Activated CD8-positive, alpha-beta T cell treated with anti-CD3 and anti-CD28 coated beads, Interleukin-2, amount 10 ng/mL, durations not matched to agents 7 days and 5 days (primary cell): ENCODE measurements around the gene SIAH1. TPM values are rescaled to one million over a fixed set of nuclear protein-coding genes. Genes with fewer than 3 reads are reported as not detected.
A peak's percentile ranks its signal among the peaks of the same experiment; 100 is the strongest.

Experiments
- ATAC-seq: fragments of 150-1000 bp; cut with Tn5 transposase; one replicate; pipeline ENCODE4 v1.10.0; 2021; ENCODE audit warnings: moderate library complexity
- CTCF ChIA-PET: fragments of 350-600 bp; sonication (Branson Sonifier 250); formaldehyde crosslinking; loops from one replicate; lab custom pipeline; 2021; ENCODE audit warnings: antibody characterized with exemption; lab: Charles Lee
- POLR2A ChIA-PET: fragments of 350-600 bp; sonication (Branson Sonifier 250); formaldehyde crosslinking; loops from one replicate; lab custom pipeline; 2021; ENCODE audit warnings: antibody characterized with exemption; lab: Charles Lee
- DNase-seq: peaks from one replicate; pipeline ENCODE4 v3.0.0-alpha.2; 2020
- H3K27ac Mint-ChIP-seq: one replicate; pipeline ENCODE4 v1.8.0; 2021; ENCODE audit warnings: mild to moderate bottlenecking, mixed read lengths
- H3K27me3 Mint-ChIP-seq: one replicate; pipeline ENCODE4 v1.8.0; 2021; ENCODE audit warnings: low read depth, mixed read lengths
- H3K36me3 Mint-ChIP-seq: one replicate; pipeline ENCODE4 v1.8.0; 2021; ENCODE audit warnings: low read depth, mixed read lengths
- H3K4me1 Mint-ChIP-seq: one replicate; pipeline ENCODE4 v1.8.0; 2021; ENCODE audit warnings: low read depth, mixed read lengths
- H3K4me3 Mint-ChIP-seq: one replicate; pipeline ENCODE4 v1.8.0; 2021; ENCODE audit warnings: mild to moderate bottlenecking, mixed read lengths
- H3K9me3 Mint-ChIP-seq: one replicate; pipeline ENCODE4 v1.8.0; 2022; ENCODE audit warnings: mixed read lengths; ENCODE audit not compliant: insufficient read depth
- total RNA-seq, 2 experiments: library from RNA; stranded (reverse); gene quantifications; one replicate each; pipeline ENCODE4 v1.2.3, GENCODE V29; 2021

Gene SIAH1
- total RNA-seq, 2 experiments from 2014 or later = 14.9 to 15.6 TPM

GRCh38 chr16:48350736-48351135, 34.5 kb downstream of the SIAH1 start:
- CTCF ChIA-PET = interaction anchor here (1.3 to 5.9 kb wide), 3 partner anchors 272 to 280 kb away, joined by 4 to 41 read pairs (median 8); no protein-coding TSS in a partner anchor
- Mint-ChIP-seq H3K27ac (no peak overlapping the region), H3K36me3 (peaks cover 69% of the 10 kb centered on the region), H3K9me3 (no peaks in the 10 kb centered on the region), H3K27me3 (no peaks in the 10 kb centered on the region), H3K4me3 (no peak overlapping the region), H3K4me1 (peaks cover 7% of the 10 kb centered on the region)
- POLR2A ChIA-PET = no interaction called here
- no peak for DNase-seq
- ATAC-seq = no peak

GRCh38 chr16:48347980-48348379, 37.2 kb downstream of the SIAH1 start:
- no peaks in the 10 kb centered on the region for H3K4me1 Mint-ChIP-seq
- H3K27ac Mint-ChIP-seq = no peak overlapping the region
- H3K4me3 Mint-ChIP-seq = no peak overlapping the region
- no peaks in the 10 kb centered on the region for H3K27me3 Mint-ChIP-seq
- DNase-seq (no peak), ATAC-seq (no peak)
- peaks cover 61% of the 10 kb centered on the region for H3K36me3 Mint-ChIP-seq
- POLR2A ChIA-PET = no interaction called here
- no peaks in the 10 kb centered on the region for H3K9me3 Mint-ChIP-seq
- CTCF ChIA-PET = interaction anchor here (0.7 to 3.0 kb wide), 3 partner anchors 17 to 282 kb away, joined by 3 to 10 read pairs (median 3); no protein-coding TSS in a partner anchor

GRCh38 chr16:48347191-48347865, 37.9 kb downstream of the SIAH1 start:
- DNase-seq (no peak), ATAC-seq (no peak)
- CTCF ChIA-PET = interaction anchor here (1.0 to 3.0 kb wide), 3 partner anchors 24 to 283 kb away, joined by 3 to 10 read pairs (median 9); no protein-coding TSS in a partner anchor
- POLR2A ChIA-PET = interaction anchor here (0.6 kb wide), 1 partner anchor 20 kb away, joined by 5 read pairs; no protein-coding TSS in a partner anchor
- H3K4me1 Mint-ChIP-seq = no peaks in the 10 kb centered on the region
- peaks cover 60% of the 10 kb centered on the region for H3K36me3 Mint-ChIP-seq
- H3K9me3 Mint-ChIP-seq = no peaks in the 10 kb centered on the region
- no peaks in the 10 kb centered on the region for H3K27me3 Mint-ChIP-seq
- no peak overlapping the region for H3K27ac Mint-ChIP-seq
- no peak overlapping the region for H3K4me3 Mint-ChIP-seq

- Mint-ChIP-seq H3K27ac (peak overlapping the region; percentile 17), H3K4me3 (no peak overlapping the region), H3K36me3 (peaks cover 43% of the 10 kb centered on the region), H3K27me3 (no peaks in the 10 kb centered on the region), H3K4me1 (no peaks in the 10 kb centered on the region), H3K9me3 (no peaks in the 10 kb centered on the region)
- DNase-seq (no peak), ATAC-seq (no peak)
- POLR2A ChIA-PET = interaction anchor here (0.6 kb wide), 2 partner anchors 72 to 1694 kb away, joined by 3 to 4 read pairs; no protein-coding TSS in a partner anchor
- CTCF ChIA-PET = interaction anchor here (1.2 to 1.6 kb wide), 3 partner anchors 10 to 288 kb away, joined by 3 to 6 read pairs (median 5); no protein-coding TSS in a partner anchor
Observed at GRCh38 chr16:48342591-48342990, 42.6 kb downstream of the SIAH1 start.

- Mint-ChIP-seq H3K27ac (no peak overlapping the region), H3K36me3 (peaks cover 52% of the 10 kb centered on the region), H3K27me3 (no peaks in the 10 kb centered on the region), H3K4me3 (no peak overlapping the region), H3K4me1 (no peaks in the 10 kb centered on the region), H3K9me3 (no peaks in the 10 kb centered on the region)
- ATAC-seq (no peak), DNase-seq (no peak)
- POLR2A ChIA-PET = no interaction called here
- CTCF ChIA-PET = interaction anchor here (1.0 to 1.3 kb wide), 2 partner anchors 13 to 15 kb away, joined by 3 read pairs; no protein-coding TSS in a partner anchor
Observed at GRCh38 chr16:48340054-48340453, 45.2 kb downstream of the SIAH1 start.

- Mint-ChIP-seq H3K4me3 (no peak overlapping the region), H3K27ac (no peak overlapping the region), H3K36me3 (peaks cover 45% of the 10 kb centered on the region), H3K9me3 (no peaks in the 10 kb centered on the region), H3K27me3 (no peaks in the 10 kb centered on the region), H3K4me1 (peaks cover 2% of the 10 kb centered on the region)
- ChIA-PET CTCF (interaction anchor here (1.1 kb wide), 1 partner anchor 287 kb away, joined by 3 read pairs; no protein-coding TSS in a partner anchor), POLR2A (no interaction called here)
- DNase-seq = no peak
- no peak for ATAC-seq
Observed at GRCh38 chr16:48335961-48336360, 49.3 kb downstream of the SIAH1 start.

- H3K9me3 Mint-ChIP-seq = no peaks in the 10 kb centered on the region
- no peak for ATAC-seq
- H3K27ac Mint-ChIP-seq = no peak overlapping the region
- no peak for DNase-seq
- ChIA-PET POLR2A (no interaction called here), CTCF (interaction anchor here (1.1 kb wide), 1 partner anchor 288 kb away, joined by 4 read pairs; no protein-coding TSS in a partner anchor)
- no peaks in the 10 kb centered on the region for H3K27me3 Mint-ChIP-seq
- peaks cover 38% of the 10 kb centered on the region for H3K36me3 Mint-ChIP-seq
- H3K4me1 Mint-ChIP-seq = peaks cover 5% of the 10 kb centered on the region
- H3K4me3 Mint-ChIP-seq = no peak overlapping the region
Observed at GRCh38 chr16:48334325-48334724, 50.9 kb downstream of the SIAH1 start.

GRCh38 chr16:48332978-48333377, 52.2 kb downstream of the SIAH1 start:
- no peak overlapping the region for H3K27ac Mint-ChIP-seq
- POLR2A ChIA-PET = no interaction called here
- ATAC-seq (no peak), DNase-seq (no peak)
- H3K9me3 Mint-ChIP-seq = no peaks in the 10 kb centered on the region
- H3K4me1 Mint-ChIP-seq = peaks cover 5% of the 10 kb centered on the region
- no peak overlapping the region for H3K4me3 Mint-ChIP-seq
- CTCF ChIA-PET = no interaction called here
- H3K27me3 Mint-ChIP-seq = no peaks in the 10 kb centered on the region
- H3K36me3 Mint-ChIP-seq = peaks cover 34% of the 10 kb centered on the region

- POLR2A ChIA-PET = interaction anchor here (0.9 kb wide), 1 partner anchor 23 kb away, joined by 3 read pairs; no protein-coding TSS in a partner anchor
- Mint-ChIP-seq H3K36me3 (peaks cover 24% of the 10 kb centered on the region), H3K27ac (no peak overlapping the region), H3K27me3 (no peaks in the 10 kb centered on the region), H3K4me1 (peaks cover 5% of the 10 kb centered on the region), H3K4me3 (no peak overlapping the region), H3K9me3 (no peaks in the 10 kb centered on the region)
- no peak for DNase-seq
- CTCF ChIA-PET = interaction anchor here (1.0 to 1.5 kb wide), 3 partner anchors 17 to 292 kb away, joined by 3 to 4 read pairs (median 3); no protein-coding TSS in a partner anchor
- no peak for ATAC-seq
Observed at GRCh38 chr16:48330841-48331192, 54.4 kb downstream of the SIAH1 start.

GRCh38 chr16:48330189-48330840, 54.9 kb downstream of the SIAH1 start:
- no peak overlapping the region for H3K4me3 Mint-ChIP-seq
- ChIA-PET POLR2A (interaction anchor here (0.9 kb wide), 1 partner anchor 23 kb away, joined by 3 read pairs; no protein-coding TSS in a partner anchor), CTCF (interaction anchor here (1.0 to 1.5 kb wide), 3 partner anchors 18 to 293 kb away, joined by 3 to 4 read pairs (median 3); no protein-coding TSS in a partner anchor)

GRCh38 chr16:48329138-48329537, 56.1 kb downstream of the SIAH1 start:
- Mint-ChIP-seq H3K9me3 (no peaks in the 10 kb centered on the region), H3K27me3 (no peaks in the 10 kb centered on the region), H3K36me3 (peaks cover 15% of the 10 kb centered on the region), H3K27ac (no peak overlapping the region), H3K4me1 (peaks cover 6% of the 10 kb centered on the region), H3K4me3 (no peak overlapping the region)
- ChIA-PET POLR2A (no interaction called here), CTCF (no interaction called here)
- no peak for ATAC-seq
- no peak for DNase-seq

More at GRCh38 chr16:48330189-48330840, 54.9 kb downstream of the SIAH1 start:
- peaks cover 20% of the 10 kb centered on the region for H3K36me3 Mint-ChIP-seq
- no peaks in the 10 kb centered on the region for H3K9me3 Mint-ChIP-seq
- H3K27me3 Mint-ChIP-seq = no peaks in the 10 kb centered on the region
- no peak for ATAC-seq
- DNase-seq = no peak
- H3K4me1 Mint-ChIP-seq = peaks cover 5% of the 10 kb centered on the region
- no peak overlapping the region for H3K27ac Mint-ChIP-seq
